Measurements from ENCODE around the gene ARMC6.
"Not testable (repeated sequence)": the region's sequence is repeated elsewhere in the genome, so short reads cannot be mapped to it uniquely, and the experiment has no call there.

The ARMC6 gene

GRCh38 chr19:19021115-19021514 lies 12.3 kb upstream of the ARMC6 start:
- H3K27me3 ChIP-seq (ENCODE audit: insufficient read depth, poor library complexity, severe bottlenecking), result no peaks in the 10 kb centered on the region
- DNase-seq (ENCODE audit: low spot score), result no peak
- no peak for ATAC-seq (ENCODE audit: low read depth)
- no peak for TF ChIP-seq CTCF (IDR thresholded peaks at IDR 0.05; ENCODE audit: poor library complexity, severe bottlenecking)
- no peaks in the 10 kb centered on the region for H3K9me3 ChIP-seq (ENCODE audit: severe bottlenecking)
- H3K36me3 ChIP-seq (ENCODE audit: low read depth), result peaks cover 86% of the 10 kb centered on the region
- H3K4me1 ChIP-seq (ENCODE audit: insufficient read depth, poor library complexity, severe bottlenecking), result no peaks in the 10 kb centered on the region
- no peak overlapping the region for H3K4me3 ChIP-seq (ENCODE audit: severe bottlenecking)
- no peak overlapping the region for H3K27ac ChIP-seq (ENCODE audit: poor library complexity, severe bottlenecking)

DNA sequence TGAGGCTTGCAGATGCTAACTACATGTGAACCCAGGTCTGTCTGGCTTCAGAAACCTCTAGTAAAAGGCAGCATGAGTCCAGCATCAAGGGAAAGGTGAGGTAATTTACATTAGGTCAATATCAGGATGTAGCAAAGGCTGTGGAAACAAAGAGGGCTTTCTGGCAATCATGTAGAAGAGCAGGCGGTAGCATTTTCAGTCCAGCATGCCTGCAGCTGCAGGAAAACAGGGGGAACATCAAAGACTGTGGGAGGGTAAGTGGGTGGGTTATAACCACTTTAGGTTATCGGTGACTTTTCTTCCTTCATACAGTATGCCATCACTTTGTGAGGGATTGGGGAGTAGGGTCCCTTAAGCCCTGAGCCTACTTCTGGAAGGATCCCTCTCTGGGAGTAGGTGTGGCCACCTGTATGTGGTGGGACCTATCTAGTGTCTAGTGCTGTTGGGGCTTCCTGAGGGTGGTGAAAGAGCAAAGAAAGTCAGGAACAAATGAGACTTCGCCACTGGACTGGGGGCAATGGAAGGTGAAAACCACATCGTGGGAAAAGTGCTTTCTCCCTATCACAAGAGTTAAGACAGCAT lies 10.9 kb upstream of the ARMC6 start:
- DNase-seq (ENCODE audit: low spot score), result no peak
- ATAC-seq (ENCODE audit: low read depth), result no peak
- Histone ChIP-seq H3K4me1 (ENCODE audit: insufficient read depth, poor library complexity, severe bottlenecking) (no peaks in the 10 kb centered on the region), H3K36me3 (ENCODE audit: low read depth) (peaks cover 86% of the 10 kb centered on the region), H3K27me3 (ENCODE audit: insufficient read depth, poor library complexity, severe bottlenecking) (no peaks in the 10 kb centered on the region), H3K27ac (ENCODE audit: poor library complexity, severe bottlenecking) (no peak overlapping the region), H3K9me3 (ENCODE audit: severe bottlenecking) (no peaks in the 10 kb centered on the region), H3K4me3 (ENCODE audit: severe bottlenecking) (no peak overlapping the region)
- TF ChIP-seq CTCF (IDR thresholded peaks at IDR 0.05; ENCODE audit: poor library complexity, severe bottlenecking), result no peak

DNA sequence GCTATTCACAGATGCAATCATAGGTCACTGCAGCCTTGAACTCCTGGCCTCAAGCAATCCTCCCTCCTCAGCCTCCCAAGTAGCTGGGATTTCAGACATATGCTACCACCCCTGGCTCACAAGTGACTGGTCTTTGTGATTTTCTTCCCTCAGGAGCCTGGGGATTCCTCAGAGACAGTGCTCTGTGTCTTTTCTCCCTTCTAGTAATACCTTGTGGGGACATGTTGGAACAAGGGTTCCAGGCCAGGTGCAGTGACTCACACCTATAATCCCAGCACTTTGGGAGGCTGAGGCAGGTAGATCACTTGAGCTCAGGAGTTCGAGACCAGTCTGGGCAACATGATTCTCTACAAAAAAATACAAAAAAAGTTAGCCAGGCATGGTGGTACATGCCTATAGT lies 10.0 kb upstream of the ARMC6 start:
- not testable (repeated sequence) for ATAC-seq (ENCODE audit: low read depth); DNase-seq (ENCODE audit: low spot score); H3K9me3 ChIP-seq (ENCODE audit: severe bottlenecking); H3K4me3 ChIP-seq (ENCODE audit: severe bottlenecking); H3K27ac ChIP-seq (ENCODE audit: poor library complexity, severe bottlenecking); H3K4me1 ChIP-seq (ENCODE audit: insufficient read depth, poor library complexity, severe bottlenecking); H3K27me3 ChIP-seq (ENCODE audit: insufficient read depth, poor library complexity, severe bottlenecking)
- peaks cover 86% of the 10 kb centered on the region for H3K36me3 ChIP-seq (ENCODE audit: low read depth)

DNA sequence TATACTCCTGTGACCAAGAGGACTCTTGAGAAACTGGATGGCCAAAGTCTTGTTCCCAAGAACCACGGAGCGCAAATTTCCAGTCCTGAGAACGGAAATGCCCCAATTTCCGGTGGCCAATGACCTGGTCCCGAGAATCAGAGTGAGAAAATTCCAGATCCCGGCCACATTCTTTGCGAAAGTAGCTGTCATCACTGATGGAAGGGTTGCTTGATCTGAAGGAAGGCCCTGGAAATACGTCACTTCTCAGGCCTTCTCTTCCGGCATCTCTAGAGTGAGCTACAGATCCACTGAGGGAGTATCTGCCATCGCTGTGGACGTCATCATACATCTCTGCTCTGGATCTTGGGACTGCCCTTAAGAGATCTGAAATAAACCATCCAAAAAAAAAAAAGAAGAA lies 7.5 kb upstream of the ARMC6 start:
- Histone ChIP-seq H3K9me3 (ENCODE audit: severe bottlenecking) (no peaks in the 10 kb centered on the region), H3K36me3 (ENCODE audit: low read depth) (peaks cover 93% of the 10 kb centered on the region), H3K4me1 (ENCODE audit: insufficient read depth, poor library complexity, severe bottlenecking) (no peaks in the 10 kb centered on the region), H3K4me3 (ENCODE audit: severe bottlenecking) (no peak overlapping the region), H3K27me3 (ENCODE audit: insufficient read depth, poor library complexity, severe bottlenecking) (no peaks in the 10 kb centered on the region), H3K27ac (ENCODE audit: poor library complexity, severe bottlenecking) (no peak overlapping the region)
- ATAC-seq (ENCODE audit: low read depth) (no peak), DNase-seq (ENCODE audit: low spot score) (no peak)
- no peak for TF ChIP-seq CTCF (IDR thresholded peaks at IDR 0.05; ENCODE audit: poor library complexity, severe bottlenecking)

DNA sequence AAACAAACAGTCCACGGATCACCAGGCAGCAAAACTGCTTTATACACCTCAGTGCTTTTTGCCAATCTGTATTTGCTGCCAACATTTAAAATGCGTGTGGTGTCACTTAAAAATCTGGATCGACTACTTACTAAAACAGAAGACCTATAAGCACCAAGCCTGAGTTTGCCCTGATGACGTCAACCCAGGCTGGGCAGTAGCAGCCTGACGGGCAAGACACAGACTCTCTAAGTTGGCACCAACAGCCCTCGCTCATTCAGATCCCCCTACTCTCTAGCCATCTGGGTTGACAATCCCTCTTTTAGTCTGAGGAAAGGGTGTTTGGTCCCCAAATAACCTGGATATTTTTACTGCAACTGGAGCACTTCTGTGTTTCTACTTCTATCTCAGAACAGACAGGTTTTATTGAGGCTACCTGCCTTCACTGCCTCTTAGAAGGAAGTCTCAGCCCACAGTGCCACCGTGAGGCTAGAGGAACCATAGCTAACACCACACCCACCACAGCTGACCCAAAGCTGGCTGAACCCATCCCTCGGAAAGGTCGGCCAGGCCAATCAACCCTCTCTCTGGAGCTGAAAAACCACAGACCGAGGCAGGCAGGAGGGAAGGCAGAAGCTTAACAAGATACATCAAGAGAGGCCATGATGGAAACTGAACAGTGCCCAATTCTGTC lies 7.0 kb upstream of the ARMC6 start:
- no peak overlapping the region for H3K4me3 ChIP-seq (ENCODE audit: severe bottlenecking)
- TF ChIP-seq CTCF (IDR thresholded peaks at IDR 0.05; ENCODE audit: poor library complexity, severe bottlenecking), result peak; percentile 22
- 0 out of 3 replicates have a peak, but pooled peaks have one; percentile 41 for ATAC-seq (ENCODE audit: low read depth)
- H3K36me3 ChIP-seq (ENCODE audit: low read depth), result peaks cover 92% of the 10 kb centered on the region
- no peaks in the 10 kb centered on the region for H3K27me3 ChIP-seq (ENCODE audit: insufficient read depth, poor library complexity, severe bottlenecking)
- no peaks in the 10 kb centered on the region for H3K4me1 ChIP-seq (ENCODE audit: insufficient read depth, poor library complexity, severe bottlenecking)
- no peaks in the 10 kb centered on the region for H3K9me3 ChIP-seq (ENCODE audit: severe bottlenecking)
- H3K27ac ChIP-seq (ENCODE audit: poor library complexity, severe bottlenecking), result no peak overlapping the region
- no peak for DNase-seq (ENCODE audit: low spot score)

Data from RWPE2 (cell line).